Psoas muscle (tissue), 8 donors: Measurements from ENCODE around the gene IL16. TPM values are rescaled to one million over a fixed set of nuclear protein-coding genes. Genes with fewer than 3 reads are reported as not detected.

Experiments
- ATAC-seq, 4 donors: fragments of 200-7000 bp; cut with Tn5 transposase; one replicate each; pipeline ENCODE4 v1.9.1; 2020; ENCODE audit warnings: moderate library complexity in 3 of 4, mild to moderate bottlenecking in 2 of 4
- DNase-seq, 2 donors: peaks; one replicate each; pipeline ENCODE4 v3.0.0-alpha.2; 2020
- H3K27ac ChIP-seq: fragments of 200-600 bp; one replicate; pipeline ENCODE4 v1.8.0; 2022
- H3K27me3 ChIP-seq, 3 donors: fragments of 200-600 bp in 1 of 3; one replicate each; pipeline versions ENCODE4 v1.6.1 to v1.8.0; 2013 to 2022; ENCODE audit warnings: low read length in 2 of 3, mild to moderate bottlenecking in 2 of 3, moderate library complexity in 1 of 3; ENCODE audit not compliant: insufficient read depth in 3 of 3
- H3K36me3 ChIP-seq, 2 donors: fragments of 200-600 bp in 1 of 2; one replicate each; pipeline versions ENCODE4 v1.6.1 to v1.8.0; 2013 to 2022; ENCODE audit warnings: low read depth in 1 of 2, mild to moderate bottlenecking in 1 of 2, moderate library complexity in 1 of 2; ENCODE audit not compliant: insufficient read depth in 1 of 2
- H3K4me1 ChIP-seq: fragments of 200-600 bp; one replicate; pipeline ENCODE4 v1.8.0; 2022
- H3K4me3 ChIP-seq: fragments of 200-600 bp; one replicate; pipeline ENCODE4 v1.8.0; 2022; ENCODE audit warnings: mild to moderate bottlenecking
- H3K9me3 ChIP-seq: fragments of 200-600 bp; one replicate; pipeline ENCODE4 v1.8.0; 2022
- CTCF ChIP-seq: fragments of 200-600 bp; IDR thresholded peaks from one replicate; pipeline ENCODE4 v1.8.0; 2022; ENCODE audit warnings: antibody characterized with exemption
- WGBS, 3 donors: extraction: QIAGEN DNeasy Blood & Tissue Kit; methylation state at CpG; one replicate each; pipeline versions ENCODE4 v1.1.6 to v1.1.7; 2013; 5-methylcytosine and 5-hydroxymethylcytosine counted together
- intact Hi-C, 2 donors: fragments of 100-400 bp; cut with DNase I; formaldehyde crosslinking; loops; one replicate each; pipeline versions ENCODE4 v1.11.0 to v1.14.2; 2022
- polyA plus RNA-seq, 3 donors: library from polyadenylated mRNA; stranded (reverse); fragments of 200-250 nt; gene quantifications; one replicate each; pipeline ENCODE4 v1.2.3, GENCODE V29; 2013
- total RNA-seq, 4 donors: library from RNA; stranded (reverse); fragmentation: NEBNext Ultra II Directional in 2 of 4; extraction: Animal tissue kit (Norgen Biotek cat#: 25700) in 2 of 4; gene quantifications; one replicate each; pipeline versions ENCODE4 v1.2.1 to v1.2.4, GENCODE V29; 2021 to 2023
- donor health status: healthy with polysubstance abuse.
- donor health status: DM: no; HTN: no; CAD: no; lungs with moderate emphysema.
- donor health status: Bipolar disorder and iron deficiency.
- donor health status: healthy.
- donor health status: DM: yes; HTN: yes; CAD: no.
- donor health status: DM: no; HTN: no; CAD: no.
- donor health status: DM: no; HTN: no; CAD: no.
- donor health status: DM: yes; HTN: yes; CAD: no.

IL16 gene
- total and polyA plus RNA-seq, 7 donors, result 1.2 to 5.3 (median 2.4) TPM

GRCh38 chr15:81304226-81304625 is 107.5 kb downstream of the IL16 start:
- H3K4me1 ChIP-seq, result no peaks in the 10 kb centered on the region
- H3K4me3 ChIP-seq, result no peak overlapping the region
- intact Hi-C loops, result no loop called here
- peaks cover 0 to 6% of the 10 kb centered on the region in 2 donors for H3K36me3 ChIP-seq
- 37 to 55% (median 42%) methylated on average over 5 of the region's 5 CpGs for WGBS, 3 donors
- no peak for DNase-seq
- no peaks in the 10 kb centered on the region for H3K27me3 ChIP-seq
- no peak for TF ChIP-seq CTCF
- H3K9me3 ChIP-seq, result no peaks in the 10 kb centered on the region
- ATAC-seq, result peak in 1 of 4 donors; percentile 8
- H3K27ac ChIP-seq, result no peak overlapping the region

GRCh38 chr15:81308260-81308659 is 111.6 kb downstream of the IL16 start:
- 63 to 74% (median 68%) methylated on average over 2 of the region's 2 CpGs for WGBS, 3 donors
- Histone ChIP-seq H3K4me3 (no peak overlapping the region), H3K27me3 (no peaks in the 10 kb centered on the region), H3K4me1 (no peaks in the 10 kb centered on the region), H3K9me3 (no peaks in the 10 kb centered on the region), H3K27ac (no peak overlapping the region), H3K36me3 (peaks cover 0 to 6% of the 10 kb centered on the region in 2 donors)
- TF ChIP-seq CTCF, result no peak
- intact Hi-C loops, result no loop called here
- no peak for DNase-seq
- ATAC-seq, result no peak

- no peak for TF ChIP-seq CTCF
- ATAC-seq, result no peak
- 81 to 92% (median 89%) methylated on average over 8 of the region's 8 CpGs for WGBS, 3 donors
- Histone ChIP-seq H3K27ac (no peak overlapping the region), H3K27me3 (no peaks in the 10 kb centered on the region), H3K9me3 (no peaks in the 10 kb centered on the region), H3K4me3 (no peak overlapping the region), H3K4me1 (no peaks in the 10 kb centered on the region), H3K36me3 (peaks cover 0 to 6% of the 10 kb centered on the region in 2 donors)
- intact Hi-C loops, result no loop called here
- DNase-seq, result no peak
These were observed 113.2 kb downstream of the IL16 start for GRCh38 chr15:81309647-81310450.

GRCh38 chr15:81310480-81310879 is 113.8 kb downstream of the IL16 start:
- intact Hi-C loops, result no loop called here
- TF ChIP-seq CTCF, result no peak
- 96 to 98% (median 97%) methylated on average over 5 of the region's 5 CpGs for WGBS, 3 donors
- H3K9me3 ChIP-seq, result no peaks in the 10 kb centered on the region
- DNase-seq (no peak), ATAC-seq (no peak)
- H3K27me3 ChIP-seq, result no peaks in the 10 kb centered on the region
- no peak overlapping the region for H3K4me3 ChIP-seq
- no peaks in the 10 kb centered on the region for H3K4me1 ChIP-seq
- peaks cover 0 to under 1% of the 10 kb centered on the region in 2 donors for H3K36me3 ChIP-seq
- no peak overlapping the region for H3K27ac ChIP-seq
